Measurements from ENCODE around the gene MDM4.

- no peak for TF ChIP-seq POLR2A (IDR thresholded peaks at IDR 0.05)
- no peak for TF ChIP-seq CTCF (IDR thresholded peaks at IDR 0.05)
Observed at GRCh38 chr1:204566583-204566955, 50.4 kb downstream of the MDM4 start.
